Activated naive CD8-positive, alpha-beta T cell (primary cell): ENCODE results near the gene BAX.
A peak's percentile ranks its signal among the peaks of the same experiment; 100 is the strongest.

Experiments
- H3K27ac Mint-ChIP-seq: one replicate; pipeline ENCODE4 v1.8.0; 2021; ENCODE audit warnings: mixed read lengths
- H3K27me3 Mint-ChIP-seq: one replicate; pipeline ENCODE4 v1.8.0; 2021; ENCODE audit warnings: mixed read lengths
- H3K36me3 Mint-ChIP-seq: one replicate; pipeline ENCODE4 v1.8.0; 2021; ENCODE audit warnings: mixed read lengths
- H3K4me1 Mint-ChIP-seq: one replicate; pipeline ENCODE4 v1.8.0; 2021; ENCODE audit warnings: low read depth, mixed read lengths
- H3K4me3 Mint-ChIP-seq: one replicate; pipeline ENCODE4 v1.8.0; 2021; ENCODE audit warnings: mild to moderate bottlenecking, mixed read lengths
- H3K9me3 Mint-ChIP-seq: one replicate; pipeline ENCODE4 v1.8.0; 2021; ENCODE audit warnings: low read depth, mixed read lengths

The BAX gene

DNA sequence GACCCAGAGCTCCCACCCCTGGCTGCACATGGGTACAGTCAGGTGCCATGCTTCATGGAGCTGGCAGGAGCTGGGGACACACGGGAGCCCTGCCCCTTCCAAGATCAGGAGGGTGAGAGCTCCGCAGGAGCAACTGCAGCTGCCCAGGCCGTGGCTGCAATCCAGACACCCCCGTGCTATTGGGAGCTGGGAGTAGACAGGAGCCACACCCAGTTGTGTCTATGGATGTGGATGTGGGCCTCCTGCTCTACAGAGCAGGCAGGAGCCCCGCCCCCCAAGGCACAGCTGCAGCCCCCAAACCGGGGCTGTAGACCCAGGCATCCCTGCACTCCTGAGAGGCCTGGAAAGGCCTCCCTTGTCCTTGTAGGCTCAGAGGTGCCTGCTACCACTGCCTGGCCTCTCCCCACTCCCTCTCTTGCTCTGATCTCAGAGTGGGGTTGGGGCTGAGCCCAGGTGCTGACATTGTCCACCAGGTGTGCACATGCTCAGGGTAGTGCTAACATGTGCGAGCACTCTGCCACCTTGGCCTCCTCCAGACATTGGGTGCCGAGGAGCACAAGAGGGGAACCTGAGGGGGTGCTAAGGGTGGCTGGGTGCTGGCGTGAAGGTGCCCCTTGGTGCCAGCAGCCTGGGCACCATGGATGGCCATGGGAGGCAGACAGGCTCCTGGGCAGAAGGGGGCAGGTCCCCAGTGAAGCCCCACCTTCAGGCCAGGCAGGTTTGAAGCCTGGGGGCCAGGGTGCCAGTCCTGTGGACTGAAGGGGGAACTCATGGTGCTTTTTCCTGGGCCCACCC, 8.0 kb upstream of the BAX start:
- Mint-ChIP-seq H3K4me1 (no peaks in the 10 kb centered on the region), H3K36me3 (no peaks in the 10 kb centered on the region), H3K4me3 (no peak overlapping the region), H3K27me3 (no peaks in the 10 kb centered on the region), H3K27ac (no peak overlapping the region), H3K9me3 (no peaks in the 10 kb centered on the region)

- H3K9me3 Mint-ChIP-seq: no peaks in the 10 kb centered on the region
- no peaks in the 10 kb centered on the region for H3K4me1 Mint-ChIP-seq
- no peaks in the 10 kb centered on the region for H3K27me3 Mint-ChIP-seq
These were observed 7.5 kb upstream of the BAX start for GRCh38 chr19:48947258-48947542.

GRCh38 chr19:48950159-48950558, 4.5 kb upstream of the BAX start:
- peaks cover 3% of the 10 kb centered on the region for H3K4me1 Mint-ChIP-seq
- no peaks in the 10 kb centered on the region for H3K36me3 Mint-ChIP-seq
- H3K9me3 Mint-ChIP-seq: no peaks in the 10 kb centered on the region
- H3K27ac Mint-ChIP-seq: no peak overlapping the region
- H3K27me3 Mint-ChIP-seq: no peaks in the 10 kb centered on the region
- H3K4me3 Mint-ChIP-seq: no peak overlapping the region

More at GRCh38 chr19:48947258-48947542, 7.5 kb upstream of the BAX start:
- no peak overlapping the region for H3K27ac Mint-ChIP-seq
- H3K4me3 Mint-ChIP-seq: no peak overlapping the region
- no peaks in the 10 kb centered on the region for H3K36me3 Mint-ChIP-seq

DNA sequence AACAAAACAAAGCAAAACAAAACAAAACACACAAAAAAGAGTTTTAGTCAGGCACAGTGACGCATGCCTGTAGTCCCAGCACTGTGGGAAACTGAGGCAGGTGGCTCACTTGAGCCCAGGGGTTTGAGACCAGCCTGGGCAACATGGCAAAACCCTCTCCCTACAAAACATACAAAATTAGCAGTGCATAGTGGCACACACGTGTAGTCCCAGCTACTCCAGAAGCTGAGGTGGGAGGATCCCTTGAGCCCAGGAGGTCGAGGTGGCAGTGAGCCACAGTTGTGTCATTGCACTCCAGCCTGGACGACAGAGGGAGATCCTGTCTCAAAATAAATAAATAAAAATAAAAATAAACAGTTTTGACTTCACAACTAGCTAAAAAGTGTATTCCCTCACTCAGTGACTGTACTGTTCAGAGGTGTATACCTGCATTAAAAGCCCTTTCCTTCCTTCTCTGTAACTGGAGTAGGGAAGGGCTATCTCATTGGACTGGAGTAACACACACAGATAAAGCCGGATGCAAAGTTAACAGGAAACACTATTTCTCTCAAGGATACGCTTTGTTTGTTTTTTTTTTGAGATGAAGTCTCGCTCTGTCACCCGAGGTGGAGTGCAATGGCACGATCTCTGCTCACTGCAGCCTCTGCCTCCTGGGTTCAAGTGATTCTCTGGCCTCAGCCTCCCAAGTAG, 3.7 kb upstream of the BAX start:
- Mint-ChIP-seq H3K4me1 (peaks cover 10% of the 10 kb centered on the region), H3K27ac (no peak overlapping the region), H3K9me3 (no peaks in the 10 kb centered on the region), H3K4me3 (no peak overlapping the region), H3K36me3 (no peaks in the 10 kb centered on the region), H3K27me3 (no peaks in the 10 kb centered on the region)

DNA sequence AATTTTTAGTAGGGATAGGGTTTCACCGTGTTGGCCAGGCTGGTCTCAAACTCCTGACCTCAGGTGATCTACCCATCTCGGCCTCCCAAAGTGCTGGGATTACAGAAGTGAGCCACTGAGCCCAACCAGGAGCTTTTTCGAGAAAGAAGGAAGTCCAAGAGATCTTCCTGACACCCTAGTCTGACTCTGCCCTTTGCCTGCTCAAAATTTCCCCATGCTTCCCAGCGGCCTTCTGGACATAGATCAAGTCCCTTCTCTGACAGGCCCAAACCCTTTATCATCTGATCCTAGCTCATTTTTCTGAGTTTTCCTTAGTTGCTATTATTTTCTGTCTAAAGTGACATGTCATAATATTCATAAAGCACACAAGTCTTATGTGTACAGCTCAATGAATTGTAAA, 1.5 kb upstream of the BAX start:
- peak overlapping the region; percentile 5 for H3K4me3 Mint-ChIP-seq
- peaks cover 24% of the 10 kb centered on the region for H3K4me1 Mint-ChIP-seq

DNA sequence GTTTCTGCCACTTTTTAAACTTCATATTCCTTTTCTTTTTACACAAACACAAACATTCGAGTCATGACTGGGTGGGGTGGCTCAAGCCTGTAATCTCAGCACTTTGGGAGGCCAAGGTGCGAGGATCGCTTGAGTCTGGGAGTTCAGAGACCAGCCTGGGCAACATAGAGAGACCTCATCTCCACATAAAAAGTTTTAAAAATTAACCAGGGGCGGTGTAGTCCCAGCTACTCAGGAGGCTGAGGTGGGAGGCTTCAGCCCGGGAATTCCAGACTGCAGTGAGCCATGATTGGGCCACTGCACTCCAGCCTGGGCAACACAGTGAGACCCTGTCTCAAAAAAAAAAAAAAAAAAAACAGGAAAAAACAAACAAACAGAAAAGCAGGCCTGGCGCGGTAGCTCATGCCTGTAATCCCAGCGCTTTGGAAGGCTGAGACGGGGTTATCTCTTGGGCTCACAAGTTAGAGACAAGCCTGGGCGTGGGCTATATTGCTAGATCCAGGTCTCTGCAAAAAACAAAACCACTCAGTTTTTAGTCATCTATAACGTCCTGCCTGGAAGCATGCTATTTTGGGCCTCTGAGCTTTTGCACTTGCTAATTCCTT, 583 bp upstream of the BAX start:
- Mint-ChIP-seq H3K4me1 (peaks cover 26% of the 10 kb centered on the region), H3K27me3 (no peaks in the 10 kb centered on the region), H3K9me3 (no peaks in the 10 kb centered on the region), H3K36me3 (peaks cover 3% of the 10 kb centered on the region), H3K27ac (peak overlapping the region; percentile 92), H3K4me3 (peak overlapping the region; percentile 87)

More for the DNA sequence above, 1.5 kb upstream of the BAX start:
- Mint-ChIP-seq H3K36me3 (peaks cover 3% of the 10 kb centered on the region), H3K9me3 (no peaks in the 10 kb centered on the region), H3K27me3 (no peaks in the 10 kb centered on the region), H3K27ac (no peak overlapping the region)

GRCh38 chr19:48955308-48955958, 758 bp downstream of the BAX start:
- no peaks in the 10 kb centered on the region for H3K9me3 Mint-ChIP-seq
- peak overlapping the region; percentile 90 for H3K4me3 Mint-ChIP-seq
- H3K36me3 Mint-ChIP-seq: peaks cover 3% of the 10 kb centered on the region
- no peaks in the 10 kb centered on the region for H3K27me3 Mint-ChIP-seq
- peak overlapping the region; percentile 75 for H3K27ac Mint-ChIP-seq
- peaks cover 26% of the 10 kb centered on the region for H3K4me1 Mint-ChIP-seq

GRCh38 chr19:48958006-48958405, 3.3 kb downstream of the BAX start:
- no peaks in the 10 kb centered on the region for H3K27me3 Mint-ChIP-seq

DNA sequence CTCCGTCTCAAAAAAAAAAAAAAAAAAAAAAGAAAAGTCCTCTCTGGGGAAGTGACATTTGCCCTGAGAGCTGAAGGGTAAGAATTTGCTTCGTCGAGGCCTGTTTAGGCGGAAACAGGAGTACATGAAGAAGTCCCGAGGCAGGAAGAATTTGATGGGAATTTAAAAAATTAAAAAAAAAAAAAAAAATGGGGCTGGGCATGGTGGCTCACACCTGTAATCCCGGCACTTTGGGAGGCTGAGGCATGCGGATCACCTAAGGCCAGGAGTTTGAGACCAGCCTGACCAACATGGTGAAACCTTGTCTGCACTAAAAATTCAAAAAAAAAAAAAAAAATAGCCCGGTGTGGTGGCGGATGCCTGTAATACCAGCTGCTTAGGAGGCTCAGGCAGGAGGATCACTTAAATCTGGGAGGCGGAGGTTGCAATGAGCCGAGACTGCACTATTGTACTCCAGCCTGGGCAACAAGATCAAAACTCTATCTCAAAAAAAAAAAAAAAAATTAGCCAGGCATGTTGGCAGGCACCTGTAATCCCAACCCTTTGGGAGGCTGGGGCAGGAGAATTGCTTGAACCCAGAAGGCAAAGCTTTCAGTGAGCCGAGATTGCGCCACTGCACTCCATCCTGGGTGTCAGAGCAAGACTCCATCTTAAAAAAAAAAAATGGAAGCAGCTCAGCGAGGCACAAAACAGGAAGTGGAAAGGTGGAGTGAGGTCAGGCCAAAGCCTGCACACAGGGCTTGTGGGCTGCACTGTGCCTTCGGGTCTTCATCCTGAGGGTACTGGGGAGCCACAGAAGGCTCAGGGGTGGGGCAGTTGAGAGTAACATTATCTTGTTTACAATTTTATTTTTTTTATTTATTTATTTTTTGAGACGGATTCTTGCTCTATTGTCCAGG, 4.9 kb downstream of the BAX start:
- Mint-ChIP-seq H3K27ac (no peak overlapping the region), H3K27me3 (no peaks in the 10 kb centered on the region), H3K9me3 (no peaks in the 10 kb centered on the region), H3K4me1 (peaks cover 55% of the 10 kb centered on the region), H3K4me3 (no peak overlapping the region), H3K36me3 (peaks cover 3% of the 10 kb centered on the region)

More at GRCh38 chr19:48958006-48958405, 3.3 kb downstream of the BAX start:
- Mint-ChIP-seq H3K4me3 (peak overlapping the region; percentile 32), H3K4me1 (peaks cover 43% of the 10 kb centered on the region), H3K36me3 (peaks cover 3% of the 10 kb centered on the region), H3K27ac (no peak overlapping the region), H3K9me3 (no peaks in the 10 kb centered on the region)

GRCh38 chr19:48961051-48961649, 6.5 kb downstream of the BAX start:
- Mint-ChIP-seq H3K9me3 (no peaks in the 10 kb centered on the region), H3K4me1 (peaks cover 57% of the 10 kb centered on the region), H3K36me3 (peaks cover 3% of the 10 kb centered on the region), H3K27me3 (no peaks in the 10 kb centered on the region), H3K4me3 (no peak overlapping the region), H3K27ac (peak overlapping the region; percentile 73)

DNA sequence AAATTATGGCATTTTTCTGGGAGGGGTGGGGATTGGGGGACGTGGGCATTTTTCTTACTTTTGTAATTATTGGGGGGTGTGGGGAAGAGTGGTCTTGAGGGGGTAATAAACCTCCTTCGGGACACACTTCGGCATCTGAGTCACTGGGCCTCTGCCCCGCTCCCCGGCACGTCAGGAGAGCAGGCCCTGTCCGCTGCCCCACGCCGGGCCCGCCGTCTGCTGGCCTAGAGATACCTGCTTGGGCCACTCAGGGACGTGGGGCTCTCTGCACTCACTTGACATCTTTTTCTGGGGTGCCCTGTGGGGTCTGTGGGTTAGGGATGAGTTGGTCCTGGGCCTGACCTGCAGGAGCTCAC, 7.0 kb downstream of the BAX start:
- Mint-ChIP-seq H3K27ac (peak overlapping the region; percentile 86), H3K36me3 (peaks cover 6% of the 10 kb centered on the region), H3K4me1 (peaks cover 55% of the 10 kb centered on the region), H3K4me3 (peak overlapping the region; percentile 99), H3K9me3 (no peaks in the 10 kb centered on the region), H3K27me3 (no peaks in the 10 kb centered on the region)

- H3K36me3 Mint-ChIP-seq: peaks cover 3% of the 10 kb centered on the region
These were observed 7.6 kb downstream of the BAX start for GRCh38 chr19:48962029-48962848.

GRCh38 chr19:48962849-48963165, 8.1 kb downstream of the BAX start:
- peaks cover 3% of the 10 kb centered on the region for H3K36me3 Mint-ChIP-seq
- peak overlapping the region; percentile 99 for H3K4me3 Mint-ChIP-seq
- no peaks in the 10 kb centered on the region for H3K9me3 Mint-ChIP-seq
- no peaks in the 10 kb centered on the region for H3K27me3 Mint-ChIP-seq
- H3K27ac Mint-ChIP-seq: peak overlapping the region; percentile 86
- H3K4me1 Mint-ChIP-seq: peaks cover 48% of the 10 kb centered on the region

More at GRCh38 chr19:48962029-48962848, 7.6 kb downstream of the BAX start:
- H3K27ac Mint-ChIP-seq: peak overlapping the region; percentile 86
- no peaks in the 10 kb centered on the region for H3K27me3 Mint-ChIP-seq
- peak overlapping the region; percentile 99 for H3K4me3 Mint-ChIP-seq
- peaks cover 53% of the 10 kb centered on the region for H3K4me1 Mint-ChIP-seq
- H3K9me3 Mint-ChIP-seq: no peaks in the 10 kb centered on the region
